HG03442 (cell line): ENCODE measurements around the gene KLHL6.
"Not testable (repeated sequence)": the region's sequence is repeated elsewhere in the genome, so short reads cannot be mapped to it uniquely, and the experiment has no call there.

Experiments used
- ATAC-seq: cut with Tn5 transposase; IDR thresholded peaks from one replicate; pipeline ENCODE4 v1.9.1; 2021; ENCODE audit warnings: mild to moderate bottlenecking, moderate library complexity; ENCODE audit not compliant: unreplicated experiment

Gene KLHL6

GRCh38 chr3:183489455-183490210 is 65.9 kb downstream of the KLHL6 start:
- no peak for ATAC-seq

- no peak for ATAC-seq
Measured at GRCh38 chr3:183488343-183488742, 67.2 kb downstream of the KLHL6 start.

- no peak for ATAC-seq
Measured at GRCh38 chr3:183487896-183488295, 67.6 kb downstream of the KLHL6 start.

- ATAC-seq = no peak
Measured at GRCh38 chr3:183487016-183487415, 68.5 kb downstream of the KLHL6 start.

- ATAC-seq = no peak
Measured at GRCh38 chr3:183486472-183486871, 69.0 kb downstream of the KLHL6 start.

- no peak for ATAC-seq
Measured at GRCh38 chr3:183485585-183485984, 69.9 kb downstream of the KLHL6 start.

- ATAC-seq = no peak
Measured at GRCh38 chr3:183485093-183485492, 70.4 kb downstream of the KLHL6 start.

- ATAC-seq = no peak
Measured at GRCh38 chr3:183484431-183485075, 71.0 kb downstream of the KLHL6 start.

- no peak for ATAC-seq
Measured at GRCh38 chr3:183481582-183481981, 73.9 kb downstream of the KLHL6 start.

- no peak for ATAC-seq
Measured at GRCh38 chr3:183478501-183478900, 77.0 kb downstream of the KLHL6 start.

- ATAC-seq = no peak
Measured at GRCh38 chr3:183477801-183478456, 77.6 kb downstream of the KLHL6 start.

GRCh38 chr3:183475764-183476162 is 79.7 kb downstream of the KLHL6 start:
- ATAC-seq = not testable (repeated sequence)

- ATAC-seq = no peak
Measured at GRCh38 chr3:183475016-183475763, 80.3 kb downstream of the KLHL6 start.

- no peak for ATAC-seq
Measured at GRCh38 chr3:183473969-183474368, 81.5 kb downstream of the KLHL6 start.

- ATAC-seq = no peak
Measured at GRCh38 chr3:183472155-183472554, 83.4 kb downstream of the KLHL6 start.

GRCh38 chr3:183468424-183468823 is 87.1 kb downstream of the KLHL6 start:
- no peak for ATAC-seq

- ATAC-seq = no peak
Measured at GRCh38 chr3:183466575-183466974, 88.9 kb downstream of the KLHL6 start.

GRCh38 chr3:183465710-183466109 is 89.8 kb downstream of the KLHL6 start:
- not testable (repeated sequence) for ATAC-seq

GRCh38 chr3:183464480-183464879 is 91.0 kb downstream of the KLHL6 start:
- no peak for ATAC-seq

GRCh38 chr3:183460081-183461055 is 95.1 kb downstream of the KLHL6 start:
- no peak for ATAC-seq
